ENCODE measurements around the gene CLN6. TPM values are rescaled to one million over a fixed set of nuclear protein-coding genes. Genes with fewer than 3 reads are reported as not detected.

The CLN6 gene
- total RNA-seq, 1 donor, result 16.8 TPM

- no peak for TF ChIP-seq CTCF (IDR thresholded peaks at IDR 0.05; ENCODE audit: insufficient read depth, low read depth, low read length)
- peak; percentile 31 for DNase-seq (ENCODE audit: low read depth)
- no peak overlapping the region for H3K4me3 ChIP-seq (ENCODE audit: low read depth, low read length)
These were observed 71.4 kb downstream of the CLN6 start for GRCh38 chr15:68158046-68158628.

- no peak for DNase-seq (ENCODE audit: low read depth)
- no peak overlapping the region for H3K4me3 ChIP-seq (ENCODE audit: low read depth, low read length)
- TF ChIP-seq CTCF (IDR thresholded peaks at IDR 0.05; ENCODE audit: insufficient read depth, low read depth, low read length), result no peak
These were observed 72.5 kb downstream of the CLN6 start for GRCh38 chr15:68157074-68157473.

Other genes with a start within 250 kb of the CLN6 start
- 28.9 and 46.1 TPM in 2 replicates for gene PIAS1, start 175.4 kb downstream of the CLN6 start, total RNA-seq
- gene CALML4, start 24.4 kb downstream of the CLN6 start, total RNA-seq, result 1.7 and 1.9 TPM in 2 replicates
- 47.7 and 61.7 TPM in 2 replicates for gene FEM1B, start 48.0 kb upstream of the CLN6 start, total RNA-seq
- gene ITGA11, start 202.4 kb upstream of the CLN6 start, total RNA-seq, result 87.7 and 159 TPM in 2 replicates